Gastrocnemius medialis (tissue), 4 donors: ENCODE data around the gene DDX42.

ENCODE experiments used
- POLR2A ChIP-seq, 2 donors: fragments of 450-650 bp; IDR thresholded peaks; one replicate each; pipeline ENCODE4 v1.6.1; 2017; ENCODE audit warnings: antibody characterized with exemption in 2 of 2, mild to moderate bottlenecking in 2 of 2, moderate library complexity in 2 of 2
- TF ChIP-seq, protein P1 (sequence below), 5 experiments: fragments of 450-650 bp in 3 of 5; fragments of 200-600 bp in 2 of 5; sonication (generic) in 2 of 5; IDR thresholded peaks in 4 of 5; conservative IDR thresholded peaks in 1 of 5; 1 replicate in 4 of 5; 2 replicates in 1 of 5; pipeline ENCODE4 v1.5.1; 2016 to 2019; ENCODE audit warnings: antibody characterized with exemption in 5 of 5, mild to moderate bottlenecking in 3 of 5, moderate library complexity in 3 of 5

GRCh38 chr17:63823659-63824331 is 49.8 kb downstream of the DDX42 start:
- TF ChIP-seq, protein P1, sequence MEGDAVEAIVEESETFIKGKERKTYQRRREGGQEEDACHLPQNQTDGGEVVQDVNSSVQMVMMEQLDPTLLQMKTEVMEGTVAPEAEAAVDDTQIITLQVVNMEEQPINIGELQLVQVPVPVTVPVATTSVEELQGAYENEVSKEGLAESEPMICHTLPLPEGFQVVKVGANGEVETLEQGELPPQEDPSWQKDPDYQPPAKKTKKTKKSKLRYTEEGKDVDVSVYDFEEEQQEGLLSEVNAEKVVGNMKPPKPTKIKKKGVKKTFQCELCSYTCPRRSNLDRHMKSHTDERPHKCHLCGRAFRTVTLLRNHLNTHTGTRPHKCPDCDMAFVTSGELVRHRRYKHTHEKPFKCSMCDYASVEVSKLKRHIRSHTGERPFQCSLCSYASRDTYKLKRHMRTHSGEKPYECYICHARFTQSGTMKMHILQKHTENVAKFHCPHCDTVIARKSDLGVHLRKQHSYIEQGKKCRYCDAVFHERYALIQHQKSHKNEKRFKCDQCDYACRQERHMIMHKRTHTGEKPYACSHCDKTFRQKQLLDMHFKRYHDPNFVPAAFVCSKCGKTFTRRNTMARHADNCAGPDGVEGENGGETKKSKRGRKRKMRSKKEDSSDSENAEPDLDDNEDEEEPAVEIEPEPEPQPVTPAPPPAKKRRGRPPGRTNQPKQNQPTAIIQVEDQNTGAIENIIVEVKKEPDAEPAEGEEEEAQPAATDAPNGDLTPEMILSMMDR (IDR thresholded peaks at IDR 0.05 in 4 of 5, conservative IDR thresholded peaks at IDR 0.05 in 1 of 5) = no peak
- no peak for TF ChIP-seq POLR2A (IDR thresholded peaks at IDR 0.05)
